SK-N-SH (cell line): ENCODE data around the gene MX1. TPM values are rescaled to one million over a fixed set of nuclear protein-coding genes. Genes with fewer than 3 reads are reported as not detected.

ENCODE experiments used
- CTCF ChIA-PET: fragments of 300-600, 350-600 bp; formaldehyde crosslinking; extraction: SDS; loops from one replicate; lab custom pipeline; 2021; lab: Yijun Ruan, JAX
- POLR2A ChIA-PET: fragments of 350-600 bp; sonication (Branson Sonifier 250); formaldehyde crosslinking; extraction: SDS; loops from one replicate; lab custom pipeline; 2020; ENCODE audit warnings: antibody characterized with exemption, inconsistent platforms; lab: Yijun Ruan, JAX
- DNase-seq: peaks from one replicate; pipeline ENCODE4 v3.0.0; 2012
- H2AFZ ChIP-seq: fragments of 200-600 bp; sonication (generic); 2 replicates; pipeline ENCODE4 v1.8.1; 2016; ENCODE audit warnings: antibody characterized with exemption, mild to moderate bottlenecking, low read depth
- H3F3A ChIP-seq: fragments of 200-600 bp; sonication (generic); replicated peaks from 2 replicates; pipeline ENCODE3; 2016; ENCODE audit warnings: antibody characterized with exemption, mild to moderate bottlenecking; ENCODE audit not compliant: insufficient read depth
- H3K27ac ChIP-seq, 2 experiments: fragments of 200-500 bp in 1 of 2; fragments of 200-600 bp in 1 of 2; sonication (Bioruptor generic) in 1 of 2; sonication (generic), shearing (Covaris generic) in 1 of 2; 2 replicates each; pipeline versions ENCODE4 v1.5.1 to v1.6.1; 2014 to 2016; ENCODE audit warnings: low read depth in 2 of 2, inconsistent platforms in 1 of 2, low read length in 1 of 2, mild to moderate bottlenecking in 1 of 2, mixed read lengths in 1 of 2
- H3K27me3 ChIP-seq: fragments of 200-600 bp; sonication (generic), shearing (Covaris generic); 2 replicates; pipeline ENCODE4 v1.6.1; 2016; ENCODE audit warnings: mixed run types; ENCODE audit not compliant: insufficient read depth
- H3K36me3 ChIP-seq, 2 experiments: fragments of 200-500 bp in 1 of 2; fragments of 200-600 bp in 1 of 2; sonication (Bioruptor generic) in 1 of 2; sonication (generic) in 1 of 2; replicated peaks in 1 of 2; 2 replicates each; pipeline versions ENCODE3 to v1.5.1; 2014 to 2016; ENCODE audit warnings: low read length in 1 of 2, mild to moderate bottlenecking in 1 of 2; ENCODE audit not compliant: insufficient read depth in 2 of 2, control insufficient read depth in 1 of 2
- H3K4me1 ChIP-seq, 2 experiments: fragments of 200-500 bp in 1 of 2; fragments of 200-600 bp in 1 of 2; sonication (Bioruptor generic) in 1 of 2; sonication (generic), shearing (Covaris generic) in 1 of 2; 2 replicates each; pipeline versions ENCODE4 v1.5.1 to v1.6.1; 2014 to 2016; ENCODE audit warnings: low read depth in 1 of 2, low read length in 1 of 2, mixed run types in 1 of 2; ENCODE audit not compliant: insufficient read depth in 2 of 2, control insufficient read depth in 1 of 2
- H3K4me2 ChIP-seq: fragments of 200-600 bp; sonication (generic), shearing (Covaris generic); 2 replicates; pipeline ENCODE4 v1.6.1; 2017; ENCODE audit warnings: mixed run types
- H3K4me3 ChIP-seq, 2 experiments: fragments of 200-500 bp in 1 of 2; fragments of 200-600 bp in 1 of 2; sonication (Bioruptor generic) in 1 of 2; sonication (generic), shearing (Covaris generic) in 1 of 2; 2 replicates each; pipeline versions ENCODE4 v1.5.1 to v1.8.1; 2014 to 2016; ENCODE audit warnings: low read depth in 2 of 2, inconsistent platforms in 1 of 2, low read length in 1 of 2, mild to moderate bottlenecking in 1 of 2, mixed read lengths in 1 of 2, moderate library complexity in 1 of 2
- H3K79me2 ChIP-seq: fragments of 200-600 bp; sonication (generic); 2 replicates; pipeline ENCODE4 v1.8.1; 2017; ENCODE audit warnings: mild to moderate bottlenecking; ENCODE audit not compliant: insufficient read depth
- H3K9ac ChIP-seq: fragments of 200-600 bp; sonication (generic); 2 replicates; pipeline ENCODE4 v1.6.1; 2017; ENCODE audit warnings: mixed run types
- H3K9me2 ChIP-seq: fragments of 200-600 bp; sonication (generic); 2 replicates; pipeline ENCODE4 v1.6.1; 2017; ENCODE audit warnings: mixed run types
- H3K9me3 ChIP-seq: fragments of 200-600 bp; sonication (generic); 2 replicates; pipeline ENCODE4 v1.6.1; 2017; ENCODE audit warnings: mixed run types, mild to moderate bottlenecking, moderate library complexity
- H4K20me1 ChIP-seq: fragments of 200-600 bp; sonication (generic); 2 replicates; pipeline ENCODE4 v1.6.1; 2017; ENCODE audit warnings: mild to moderate bottlenecking, mixed run types; ENCODE audit not compliant: insufficient read depth
- CHD2 ChIP-seq: fragments of 150-350 bp; IDR thresholded peaks from 2 replicates; pipeline ENCODE4 v1.6.1; 2018; ENCODE audit warnings: low read length; ENCODE audit not compliant: partially characterized antibody
- EZH2phosphoT487 ChIP-seq: fragments of 200-600 bp; sonication (generic); IDR thresholded peaks from 2 replicates; pipeline ENCODE4 v1.6.1; 2017; ENCODE audit warnings: low read depth, mixed run types, mild to moderate bottlenecking, antibody characterized with exemption, moderate library complexity, borderline replicate concordance
- FOSL2 ChIP-seq: IDR thresholded peaks from 2 replicates; pipeline ENCODE4 v1.4.0; 2012; ENCODE audit warnings: low read depth, mild to moderate bottlenecking, moderate library complexity, borderline replicate concordance
- GABPA ChIP-seq: IDR thresholded peaks from 2 replicates; pipeline ENCODE4 v1.4.0; 2012; ENCODE audit warnings: low read depth, mild to moderate bottlenecking
- GATA2 ChIP-seq: sonication (generic); formaldehyde crosslinking; IDR thresholded peaks from 2 replicates; pipeline ENCODE4 v1.5.0; 2020; ENCODE audit warnings: mild to moderate bottlenecking, missing genetic modification reagents
- MEF2A ChIP-seq: IDR thresholded peaks from 2 replicates; pipeline ENCODE4 v1.4.0; 2012; ENCODE audit warnings: low read depth, borderline replicate concordance
- NRF1 ChIP-seq: IDR thresholded peaks from 2 replicates; pipeline ENCODE4 v1.6.1; 2012; ENCODE audit warnings: low read depth, mild to moderate bottlenecking, low read length
- POLR2AphosphoS5 ChIP-seq: IDR thresholded peaks from 2 replicates; pipeline ENCODE4 v1.6.1; 2012; ENCODE audit warnings: low read depth, low read length
- RAD21 ChIP-seq: IDR thresholded peaks from 2 replicates; pipeline ENCODE4 v1.6.1; 2012; ENCODE audit warnings: mild to moderate bottlenecking, low read length
- RCOR1 ChIP-seq: fragments of 150-350 bp; IDR thresholded peaks from 2 replicates; pipeline ENCODE4 v1.6.1; 2017; ENCODE audit warnings: antibody characterized with exemption, low read length
- RFX5 ChIP-seq: IDR thresholded peaks from 2 replicates; pipeline ENCODE4 v1.6.1; 2012; ENCODE audit warnings: mild to moderate bottlenecking, improper control_type of control experiment, low read length
- RXRA ChIP-seq: IDR thresholded peaks from 2 replicates; pipeline ENCODE4 v1.4.0; 2012; ENCODE audit warnings: low read depth, mild to moderate bottlenecking, borderline replicate concordance
- SIN3A ChIP-seq: IDR thresholded peaks from 2 replicates; pipeline ENCODE4 v1.6.1; 2012; ENCODE audit warnings: low read depth, mild to moderate bottlenecking, low read length, moderate library complexity, borderline replicate concordance
- SMC3 ChIP-seq: IDR thresholded peaks from 2 replicates; pipeline ENCODE4 v1.6.1; 2012; ENCODE audit warnings: low read depth, low read length, improper control_type of control experiment
- TCF12 ChIP-seq: IDR thresholded peaks from 2 replicates; pipeline ENCODE4 v1.4.0; 2012
- TEAD4 ChIP-seq: IDR thresholded peaks from 2 replicates; pipeline ENCODE4 v1.4.0; 2012; ENCODE audit warnings: mild to moderate bottlenecking, borderline replicate concordance; ENCODE audit not compliant: insufficient read depth
- YY1 ChIP-seq: IDR thresholded peaks from 2 replicates; pipeline ENCODE4 v1.4.0; 2012; ENCODE audit warnings: low read depth, mild to moderate bottlenecking
- WGBS: methylation state at CpG from one replicate; pipeline ENCODE4 v1.1.6; 2017; ENCODE audit warnings: low lambda C conversion rate; 5-methylcytosine and 5-hydroxymethylcytosine counted together
- polyA plus RNA-seq, 3 experiments: library from polyadenylated mRNA; depleted of rRNA; stranded (reverse); fragments of >200 nt; gene quantifications; 2 replicates each; pipeline ENCODE4 v1.2.3, GENCODE V29; 2012
- TF ChIP-seq, protein P1 (sequence below): IDR thresholded peaks from 2 replicates; pipeline ENCODE4 v1.4.0; 2012; ENCODE audit warnings: low read depth, borderline replicate concordance
- TF ChIP-seq, protein P2 (sequence below): IDR thresholded peaks from 2 replicates; pipeline ENCODE4 v1.4.0; 2012; ENCODE audit warnings: low read depth, borderline replicate concordance

Gene MX1
- polyA plus RNA-seq, 1 of the 3 experiments (the other 2 are of a cell fraction) = 1.9 TPM

DNA sequence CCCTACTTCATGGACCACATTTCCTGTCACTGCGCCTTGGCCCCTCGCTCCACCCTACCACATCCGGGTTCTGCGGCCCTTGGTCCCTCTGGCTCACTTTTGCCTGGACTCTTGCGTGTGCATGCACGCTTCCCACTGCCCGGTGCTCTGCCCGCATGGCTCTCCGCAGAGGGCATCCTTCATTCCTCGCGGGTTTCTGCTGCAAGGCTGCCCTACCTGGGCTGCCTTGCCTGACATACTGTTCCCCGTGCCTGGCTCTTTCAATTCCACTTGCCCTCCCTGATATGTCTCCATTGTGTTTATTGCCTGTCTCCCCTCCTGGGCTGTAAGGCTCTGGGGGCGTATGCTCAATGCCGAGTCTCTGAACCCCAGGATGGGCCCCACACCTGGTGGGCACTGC lies 37.8 kb upstream of the MX1 start:
- H3K4me2 ChIP-seq = no peak overlapping the region
- no peaks in the 10 kb centered on the region for H3K9me3 ChIP-seq
- no peaks in the 10 kb centered on the region for H4K20me1 ChIP-seq
- no peak overlapping the region for H3K9ac ChIP-seq
- TF ChIP-seq YY1 = no peak
- no peak for TF ChIP-seq GATA2 (CRISPR knock-in tag)
- no peak for TF ChIP-seq RAD21
- no peak for TF ChIP-seq NRF1
- TF ChIP-seq, protein P1, sequence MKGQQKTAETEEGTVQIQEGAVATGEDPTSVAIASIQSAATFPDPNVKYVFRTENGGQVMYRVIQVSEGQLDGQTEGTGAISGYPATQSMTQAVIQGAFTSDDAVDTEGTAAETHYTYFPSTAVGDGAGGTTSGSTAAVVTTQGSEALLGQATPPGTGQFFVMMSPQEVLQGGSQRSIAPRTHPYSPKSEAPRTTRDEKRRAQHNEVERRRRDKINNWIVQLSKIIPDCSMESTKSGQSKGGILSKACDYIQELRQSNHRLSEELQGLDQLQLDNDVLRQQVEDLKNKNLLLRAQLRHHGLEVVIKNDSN = no peak
- no peak for TF ChIP-seq RFX5
- no peak for TF ChIP-seq EZH2phosphoT487
- TF ChIP-seq SMC3 = no peak
- TF ChIP-seq RXRA = no peak
- no peak for TF ChIP-seq FOSL2
- TF ChIP-seq RCOR1 = no peak
- no peak for TF ChIP-seq SIN3A
- TF ChIP-seq POLR2AphosphoS5 = no peak
- no peak for TF ChIP-seq GABPA
- TF ChIP-seq, protein P2, sequence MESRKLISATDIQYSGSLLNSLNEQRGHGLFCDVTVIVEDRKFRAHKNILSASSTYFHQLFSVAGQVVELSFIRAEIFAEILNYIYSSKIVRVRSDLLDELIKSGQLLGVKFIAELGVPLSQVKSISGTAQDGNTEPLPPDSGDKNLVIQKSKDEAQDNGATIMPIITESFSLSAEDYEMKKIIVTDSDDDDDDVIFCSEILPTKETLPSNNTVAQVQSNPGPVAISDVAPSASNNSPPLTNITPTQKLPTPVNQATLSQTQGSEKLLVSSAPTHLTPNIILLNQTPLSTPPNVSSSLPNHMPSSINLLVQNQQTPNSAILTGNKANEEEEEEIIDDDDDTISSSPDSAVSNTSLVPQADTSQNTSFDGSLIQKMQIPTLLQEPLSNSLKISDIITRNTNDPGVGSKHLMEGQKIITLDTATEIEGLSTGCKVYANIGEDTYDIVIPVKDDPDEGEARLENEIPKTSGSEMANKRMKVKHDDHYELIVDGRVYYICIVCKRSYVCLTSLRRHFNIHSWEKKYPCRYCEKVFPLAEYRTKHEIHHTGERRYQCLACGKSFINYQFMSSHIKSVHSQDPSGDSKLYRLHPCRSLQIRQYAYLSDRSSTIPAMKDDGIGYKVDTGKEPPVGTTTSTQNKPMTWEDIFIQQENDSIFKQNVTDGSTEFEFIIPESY = no peak
- TF ChIP-seq MEF2A = no peak
- TF ChIP-seq TCF12 = no peak
- no peak for TF ChIP-seq TEAD4
- no peak for TF ChIP-seq CHD2
- ChIA-PET CTCF (no interaction called here), POLR2A (no interaction called here)
- H3K36me3 ChIP-seq = no peaks in the 10 kb centered on the region
- no peaks in the 10 kb centered on the region for H3K4me1 ChIP-seq
- no peaks in the 10 kb centered on the region for H3F3A ChIP-seq
- DNase-seq = no peak
- no peak overlapping the region for H3K27ac ChIP-seq
- no peaks in the 10 kb centered on the region for H3K79me2 ChIP-seq
- no peak overlapping the region for H2AFZ ChIP-seq
- 72% methylated on average over 14 of the region's 14 CpGs for WGBS
- no peak overlapping the region for H3K4me3 ChIP-seq
- H3K9me2 ChIP-seq = no peaks in the 10 kb centered on the region
- H3K27me3 ChIP-seq = peaks cover 13% of the 10 kb centered on the region; the same call in 1 of the 2 replicates
